Measurements from ENCODE around the gene CD276. TPM values are rescaled to one million over a fixed set of nuclear protein-coding genes. Genes with fewer than 3 reads are reported as not detected.

Gene CD276
- total RNA-seq, 1 donor from 2014 or later = 133 TPM

DNA sequence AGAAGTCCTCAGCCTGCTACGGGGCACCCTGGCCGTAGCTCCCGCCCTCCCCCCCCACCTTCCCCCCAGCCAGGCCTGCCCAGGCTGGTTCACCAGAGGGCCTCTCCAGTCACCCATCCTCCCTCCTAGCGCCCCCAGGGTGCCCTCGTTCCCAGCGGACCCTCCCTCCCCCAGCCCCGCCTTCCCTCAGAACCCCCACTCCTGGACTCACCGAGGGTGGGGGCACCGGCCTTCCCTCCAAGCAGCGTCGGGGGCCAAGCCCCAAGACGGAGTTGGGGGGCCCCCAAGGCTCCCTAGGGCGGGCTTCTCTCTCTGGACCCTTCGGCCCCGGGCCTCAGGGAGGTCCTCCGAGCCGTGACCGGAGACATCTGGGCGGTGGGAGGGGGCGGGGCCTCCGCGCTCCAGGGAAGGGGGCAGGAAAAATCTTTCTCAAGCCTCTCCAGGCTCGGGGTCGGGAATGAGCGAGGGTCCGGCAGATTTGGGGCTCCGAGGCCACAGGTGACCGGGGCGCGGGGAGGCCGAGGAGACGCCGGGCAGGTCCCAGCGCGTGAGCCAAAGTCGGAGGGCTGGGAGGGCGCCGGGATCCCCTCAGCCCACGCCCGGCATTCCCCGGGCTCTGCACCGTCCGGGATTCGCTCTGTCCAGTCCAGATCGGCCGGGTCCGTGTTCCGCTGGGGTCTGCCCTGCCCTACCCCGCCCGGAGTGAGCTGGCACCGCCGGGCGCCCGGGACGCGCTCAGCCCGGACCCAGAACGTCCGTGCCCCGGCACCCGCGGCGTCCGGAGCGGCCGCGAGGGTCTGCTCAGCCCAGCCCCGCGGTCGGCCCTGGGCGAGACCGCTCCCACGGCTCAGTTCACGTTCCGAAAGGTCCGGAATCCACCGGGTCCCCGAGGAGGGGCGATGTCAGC, 68.0 kb downstream of the CD276 start:
- Mint-ChIP-seq H3K36me3 (no peaks in the 10 kb centered on the region), H3K4me1 (ENCODE audit: unreplicated experiment) (peaks cover 13% of the 10 kb centered on the region), H3K27me3 (peaks cover 61% of the 10 kb centered on the region), H3K4me3 (peak overlapping the region; percentile 83), H3K27ac (no peak overlapping the region), H3K9me3 (no peaks in the 10 kb centered on the region)
- TF ChIP-seq, protein P1, sequence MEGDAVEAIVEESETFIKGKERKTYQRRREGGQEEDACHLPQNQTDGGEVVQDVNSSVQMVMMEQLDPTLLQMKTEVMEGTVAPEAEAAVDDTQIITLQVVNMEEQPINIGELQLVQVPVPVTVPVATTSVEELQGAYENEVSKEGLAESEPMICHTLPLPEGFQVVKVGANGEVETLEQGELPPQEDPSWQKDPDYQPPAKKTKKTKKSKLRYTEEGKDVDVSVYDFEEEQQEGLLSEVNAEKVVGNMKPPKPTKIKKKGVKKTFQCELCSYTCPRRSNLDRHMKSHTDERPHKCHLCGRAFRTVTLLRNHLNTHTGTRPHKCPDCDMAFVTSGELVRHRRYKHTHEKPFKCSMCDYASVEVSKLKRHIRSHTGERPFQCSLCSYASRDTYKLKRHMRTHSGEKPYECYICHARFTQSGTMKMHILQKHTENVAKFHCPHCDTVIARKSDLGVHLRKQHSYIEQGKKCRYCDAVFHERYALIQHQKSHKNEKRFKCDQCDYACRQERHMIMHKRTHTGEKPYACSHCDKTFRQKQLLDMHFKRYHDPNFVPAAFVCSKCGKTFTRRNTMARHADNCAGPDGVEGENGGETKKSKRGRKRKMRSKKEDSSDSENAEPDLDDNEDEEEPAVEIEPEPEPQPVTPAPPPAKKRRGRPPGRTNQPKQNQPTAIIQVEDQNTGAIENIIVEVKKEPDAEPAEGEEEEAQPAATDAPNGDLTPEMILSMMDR (conservative IDR thresholded peaks at IDR 0.05) = no peak
- no peak for DNase-seq (ENCODE audit: extremely low spot score, unreplicated experiment)

DNA sequence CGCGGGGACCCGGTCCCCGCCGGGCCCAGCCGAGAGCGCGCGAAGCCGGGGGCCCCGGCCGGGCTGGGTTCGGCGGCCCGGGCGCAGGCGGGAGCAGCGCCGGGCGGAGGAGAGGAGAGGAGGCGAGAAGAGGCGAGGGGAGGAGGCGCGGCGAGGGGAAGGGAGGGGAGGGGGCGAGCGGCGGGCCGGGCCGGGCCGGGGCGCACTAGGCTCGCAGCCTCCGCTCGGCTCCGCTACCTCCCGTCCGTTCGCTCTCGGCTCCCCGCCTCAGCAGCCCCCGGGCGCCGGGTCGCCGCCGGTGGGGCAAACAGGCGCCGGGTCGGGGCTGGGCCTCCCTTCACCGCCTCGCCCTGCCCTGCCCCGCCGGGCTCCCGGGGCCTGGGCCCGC, 68.6 kb downstream of the CD276 start:
- TF ChIP-seq, protein P1 (conservative IDR thresholded peaks at IDR 0.05) = no peak
- H3K27me3 Mint-ChIP-seq = peaks cover 56% of the 10 kb centered on the region
- DNase-seq (ENCODE audit: extremely low spot score, unreplicated experiment) = no peak
- peaks cover 11% of the 10 kb centered on the region for H3K4me1 Mint-ChIP-seq (ENCODE audit: unreplicated experiment)
- no peak overlapping the region for H3K4me3 Mint-ChIP-seq
- no peak overlapping the region for H3K27ac Mint-ChIP-seq
- no peaks in the 10 kb centered on the region for H3K9me3 Mint-ChIP-seq
- H3K36me3 Mint-ChIP-seq = no peaks in the 10 kb centered on the region

DNA sequence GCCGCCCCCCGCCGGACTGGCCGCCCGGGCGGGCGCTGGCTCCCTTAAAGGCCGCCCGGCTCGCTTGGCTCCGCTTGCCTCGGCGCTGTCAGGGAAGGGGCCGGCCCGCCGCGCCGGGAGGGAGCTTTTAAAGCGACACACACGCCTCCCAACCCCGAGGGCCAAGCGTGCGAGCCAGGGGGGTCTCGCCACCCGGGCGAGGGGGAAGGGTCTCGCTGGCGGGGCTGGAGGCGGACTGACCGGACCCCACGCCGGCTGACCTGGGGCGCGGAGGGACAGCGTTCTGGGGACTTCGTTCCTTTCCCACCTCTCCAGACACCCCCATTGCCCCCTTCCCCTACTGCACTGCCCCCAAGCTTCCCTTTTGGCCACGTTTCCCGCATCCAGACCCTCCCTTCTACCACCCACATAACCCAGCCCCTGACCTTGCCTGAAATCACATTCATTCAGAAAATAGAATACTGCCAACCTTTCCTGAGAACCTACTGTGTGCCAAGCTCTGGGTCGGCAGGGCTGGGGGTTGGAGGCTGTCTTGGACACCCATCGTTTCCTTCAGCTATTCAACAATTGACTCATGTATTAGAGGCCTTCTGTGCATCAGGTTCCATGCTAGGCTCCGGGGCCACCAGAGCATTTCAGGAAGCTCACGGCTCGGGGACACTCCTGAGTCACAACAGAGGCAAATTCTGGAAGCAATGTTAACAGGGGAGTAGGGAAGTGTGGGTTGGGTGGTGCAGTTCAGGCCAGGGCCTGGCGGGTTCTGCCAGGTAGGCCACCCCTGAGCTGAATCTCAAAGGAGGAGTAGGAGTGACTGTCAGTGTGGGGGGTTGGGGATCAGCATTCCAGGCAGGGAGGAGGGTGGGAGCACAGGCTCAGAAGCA, 69.3 kb downstream of the CD276 start, which contains the start of gene INSYN1:
INSYN1 (minus strand) TSS at position 102 of the 881 bp plus-strand sequence. CDS start 2,221 bp downstream, outside the sequence.
- Mint-ChIP-seq H3K4me3 (peak within 1 kb of the TSS; percentile 40), H3K27ac (peak within 1 kb of the TSS; percentile 38), H3K9me3 (no peaks in the 10 kb centered on the region), H3K4me1 (ENCODE audit: unreplicated experiment) (peaks cover 11% of the 10 kb centered on the region), H3K36me3 (no peaks in the 10 kb centered on the region), H3K27me3 (peaks cover 54% of the 10 kb centered on the region)
- no peak for DNase-seq (ENCODE audit: extremely low spot score, unreplicated experiment)
- TF ChIP-seq, protein P1 (conservative IDR thresholded peaks at IDR 0.05) = no peak

DNA sequence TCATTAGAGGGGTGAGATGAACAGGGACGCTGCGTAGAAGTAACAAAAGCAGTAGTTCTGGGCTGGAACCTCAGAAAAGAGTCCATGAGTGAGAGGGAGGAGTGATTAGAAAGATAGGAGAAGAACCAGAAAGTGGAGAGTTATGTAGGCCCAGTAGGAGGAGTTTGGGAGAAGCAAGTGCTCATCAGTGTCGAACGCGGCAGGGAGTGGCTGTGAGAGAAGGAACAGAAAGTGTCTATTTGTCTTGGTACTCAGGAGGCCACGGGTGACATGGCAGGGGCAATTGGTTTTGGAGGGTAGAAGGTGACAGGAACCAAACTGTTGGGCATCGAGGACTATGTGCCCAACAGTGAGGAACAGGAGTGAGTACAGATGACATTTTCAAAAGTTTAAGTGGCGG, 70.3 kb downstream of the CD276 start:
- no peaks in the 10 kb centered on the region for H3K36me3 Mint-ChIP-seq
- no peaks in the 10 kb centered on the region for H3K9me3 Mint-ChIP-seq
- H3K27me3 Mint-ChIP-seq = peaks cover 48% of the 10 kb centered on the region
- peak overlapping the region; percentile 40 for H3K4me3 Mint-ChIP-seq
- peaks cover 11% of the 10 kb centered on the region for H3K4me1 Mint-ChIP-seq (ENCODE audit: unreplicated experiment)
- TF ChIP-seq, protein P1 (conservative IDR thresholded peaks at IDR 0.05) = no peak
- peak overlapping the region; percentile 4 for H3K27ac Mint-ChIP-seq
- DNase-seq (ENCODE audit: extremely low spot score, unreplicated experiment) = no peak

DNA sequence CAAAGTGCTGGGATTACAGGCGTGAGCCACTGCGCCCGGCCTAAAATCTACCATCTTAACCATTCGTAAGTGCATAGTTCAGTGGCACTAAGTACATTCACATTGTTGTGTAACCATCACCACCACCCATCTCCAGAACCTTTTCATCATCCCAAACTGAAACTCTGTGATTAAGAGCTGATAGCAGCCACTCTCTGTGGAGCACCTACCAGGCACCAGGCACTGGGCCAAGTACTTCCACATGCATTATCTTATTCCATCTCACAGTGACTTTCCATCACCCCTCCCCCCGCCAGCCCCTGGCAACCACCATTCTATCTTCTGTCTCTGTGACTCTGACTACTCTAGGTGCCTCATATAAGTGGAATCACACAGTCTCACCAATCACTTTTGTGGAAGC, 71.3 kb downstream of the CD276 start:
- peaks cover 11% of the 10 kb centered on the region for H3K4me1 Mint-ChIP-seq (ENCODE audit: unreplicated experiment)
- no peak overlapping the region for H3K27ac Mint-ChIP-seq
- H3K9me3 Mint-ChIP-seq = no peaks in the 10 kb centered on the region

More for the DNA sequence above, 71.3 kb downstream of the CD276 start:
- Mint-ChIP-seq H3K27me3 (peaks cover 39% of the 10 kb centered on the region), H3K4me3 (peak overlapping the region; percentile 9), H3K36me3 (no peaks in the 10 kb centered on the region)
- TF ChIP-seq, protein P1 (conservative IDR thresholded peaks at IDR 0.05) = no peak
- no peak for DNase-seq (ENCODE audit: extremely low spot score, unreplicated experiment)
